Heart left ventricle (tissue), 13 donors: ENCODE measurements around the gene SOX6.

Experiments
- CTCF ChIP-seq, 12 donors: fragments of 200-600 bp; sonication (generic) in 4 of 12; IDR thresholded peaks; one replicate each; pipeline versions ENCODE4 v1.5.0 to v1.8.0; 2018 to 2022; ENCODE audit warnings: antibody characterized with exemption in 12 of 12, mild to moderate bottlenecking in 5 of 12
- POLR2A ChIP-seq, 2 donors: fragments of 450-650 bp; IDR thresholded peaks; one replicate each; pipeline ENCODE4 v1.6.1; 2017; ENCODE audit warnings: antibody characterized with exemption in 2 of 2, mild to moderate bottlenecking in 2 of 2, moderate library complexity in 2 of 2
- donor health status: ischemic (EF 13 %, LVEDD 7.1; RV severe dilation, severe dysfunction).
- donor health status: DM: no; HTN: yes; CAD: no.
- donor health status: DM: no; HTN: no; CAD: no.
- donor health status: ischemic (EF 25% LVEDD 6.9; RV normal size, moderate dysfunction).
- donor health status: ischemic (EF 25% LVEDD 5.7; RV mildly dilated, moderate dysfunction).
- donor health status: ischemic (EF 35%, LVEDD 5.7; RV mildly dilated, moderate dysfunction).
- donor health status: nonischemic (EF 11% LVEDD 7.7; RV severe dilation, severe dysfunction).
- donor health status: DM: yes; HTN: yes; CAD: no.
- donor health status: PGD.
- donor health status: ischemic (EF 29% LVEDD 5.4; RV normal size, mild dysfunction).
- donor health status: nonischemic (EF 23%, LVEDD 6.1; RV moderate dilation, normal function).

GRCh38 chr11:16382186-16382585 is 25.8 kb upstream of the SOX6 start:
- TF ChIP-seq CTCF (IDR thresholded peaks at IDR 0.05) (no peak), POLR2A (IDR thresholded peaks at IDR 0.05) (no peak)
